ENCODE measurements around the gene TMEM60.

DNA sequence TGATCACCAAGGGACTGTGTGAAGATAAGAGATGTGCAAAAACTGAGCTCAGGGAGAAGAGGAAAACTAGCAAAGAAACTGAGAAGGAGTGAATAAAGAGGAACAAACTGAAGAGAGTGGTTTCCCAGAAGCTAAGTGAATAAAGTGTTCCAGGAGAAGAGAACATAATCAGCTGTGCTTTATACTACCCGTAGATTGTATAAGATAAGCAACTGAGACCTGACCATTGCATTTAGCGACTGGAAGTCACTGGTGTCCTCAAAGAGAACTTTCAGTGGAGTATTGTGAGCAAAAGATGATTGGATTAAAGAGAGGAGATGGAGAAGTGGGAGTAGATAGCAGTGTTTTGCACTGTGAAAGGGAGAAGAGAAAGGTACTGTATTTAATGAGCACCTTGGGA, 14.9 kb upstream of the TMEM60 start:
- TF ChIP-seq, protein P1, sequence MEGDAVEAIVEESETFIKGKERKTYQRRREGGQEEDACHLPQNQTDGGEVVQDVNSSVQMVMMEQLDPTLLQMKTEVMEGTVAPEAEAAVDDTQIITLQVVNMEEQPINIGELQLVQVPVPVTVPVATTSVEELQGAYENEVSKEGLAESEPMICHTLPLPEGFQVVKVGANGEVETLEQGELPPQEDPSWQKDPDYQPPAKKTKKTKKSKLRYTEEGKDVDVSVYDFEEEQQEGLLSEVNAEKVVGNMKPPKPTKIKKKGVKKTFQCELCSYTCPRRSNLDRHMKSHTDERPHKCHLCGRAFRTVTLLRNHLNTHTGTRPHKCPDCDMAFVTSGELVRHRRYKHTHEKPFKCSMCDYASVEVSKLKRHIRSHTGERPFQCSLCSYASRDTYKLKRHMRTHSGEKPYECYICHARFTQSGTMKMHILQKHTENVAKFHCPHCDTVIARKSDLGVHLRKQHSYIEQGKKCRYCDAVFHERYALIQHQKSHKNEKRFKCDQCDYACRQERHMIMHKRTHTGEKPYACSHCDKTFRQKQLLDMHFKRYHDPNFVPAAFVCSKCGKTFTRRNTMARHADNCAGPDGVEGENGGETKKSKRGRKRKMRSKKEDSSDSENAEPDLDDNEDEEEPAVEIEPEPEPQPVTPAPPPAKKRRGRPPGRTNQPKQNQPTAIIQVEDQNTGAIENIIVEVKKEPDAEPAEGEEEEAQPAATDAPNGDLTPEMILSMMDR (IDR thresholded peaks at IDR 0.05 in 8 of 11, conservative IDR thresholded peaks at IDR 0.05 in 3 of 11), result no peak
- TF ChIP-seq POLR2AphosphoS5 (IDR thresholded peaks at IDR 0.05), result no peak
- TF ChIP-seq POLR2A (IDR thresholded peaks at IDR 0.05), result no peak
